G401 (cell line): ENCODE data around the gene EIF3L. TPM values are rescaled to one million over a fixed set of nuclear protein-coding genes. Genes with fewer than 3 reads are reported as not detected.

Source experiments
- DNase-seq: peaks from one replicate; pipeline ENCODE4 v3.0.0-alpha.2; 2015; ENCODE audit warnings: low spot score
- in situ Hi-C: cut with HindIII; loops from 2 replicates; pipeline ENCODE4 v1.10.0; 2016; ENCODE audit warnings: low sequenced_read_pairs, mixed read lengths
- total RNA-seq: library from RNA; depleted of rRNA; stranded (reverse); fragments of >200 nt; shearing (Covaris generic); gene quantifications from 2 replicates; pipeline ENCODE4 v1.2.3, GENCODE V29; 2014

Gene EIF3L
- total RNA-seq, 1 experiment from 2014 or later: 685 TPM

DNA sequence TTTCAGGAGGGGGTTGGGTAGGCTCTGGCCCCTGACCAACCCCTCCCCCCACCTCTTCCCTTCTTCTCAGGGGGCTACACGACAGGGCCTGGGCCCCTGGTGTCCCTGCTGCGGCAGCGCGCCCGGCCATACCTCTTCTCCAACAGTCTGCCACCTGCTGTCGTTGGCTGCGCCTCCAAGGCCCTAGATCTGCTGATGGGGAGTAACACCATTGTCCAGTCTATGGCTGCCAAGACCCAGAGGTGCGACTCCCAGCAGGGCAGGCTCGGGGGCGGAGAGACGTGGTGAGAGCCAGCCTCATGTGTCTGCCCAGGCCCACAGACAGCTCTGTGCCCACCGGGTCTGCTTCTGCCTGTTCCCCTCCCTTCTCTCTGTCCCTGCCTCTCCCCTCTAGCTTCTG lies 33.6 kb upstream of the EIF3L start:
- in situ Hi-C loops: loop anchor here (5.0 kb wide), 1 partner anchor 43 kb away; no protein-coding TSS in a partner anchor
- no peak for DNase-seq

DNA sequence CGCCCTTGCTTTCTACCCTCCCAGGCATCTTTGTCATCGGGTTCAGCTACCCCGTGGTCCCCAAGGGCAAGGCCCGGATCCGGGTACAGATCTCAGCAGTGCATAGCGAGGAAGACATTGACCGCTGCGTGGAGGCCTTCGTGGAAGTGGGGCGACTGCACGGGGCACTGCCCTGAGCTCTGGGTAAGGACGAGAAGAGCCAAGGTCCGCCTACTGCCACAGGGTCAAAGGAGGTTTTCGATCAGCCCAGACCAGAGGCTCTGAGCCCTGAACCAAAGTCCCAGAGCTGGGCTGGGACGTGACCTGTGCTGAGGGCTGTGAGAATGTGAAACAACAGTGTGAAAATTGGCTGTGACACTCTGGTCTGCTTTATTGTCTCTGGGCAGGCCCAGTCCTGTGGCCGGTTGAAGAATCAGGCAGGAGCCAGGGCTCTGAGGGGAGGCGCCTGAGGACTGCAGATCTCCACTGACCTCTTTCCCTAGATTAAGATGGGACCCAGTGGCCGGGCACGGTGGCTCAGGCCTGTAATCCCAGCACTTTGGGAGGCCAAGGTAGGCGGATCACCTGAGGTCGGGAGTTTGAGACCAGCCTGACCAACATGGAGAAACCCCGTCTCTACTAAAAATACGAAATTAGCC lies 32.6 kb upstream of the EIF3L start:
- DNase-seq: no peak
- in situ Hi-C loops: loop anchor here (5.0 kb wide), 1 partner anchor 44 kb away; no protein-coding TSS in a partner anchor

DNA sequence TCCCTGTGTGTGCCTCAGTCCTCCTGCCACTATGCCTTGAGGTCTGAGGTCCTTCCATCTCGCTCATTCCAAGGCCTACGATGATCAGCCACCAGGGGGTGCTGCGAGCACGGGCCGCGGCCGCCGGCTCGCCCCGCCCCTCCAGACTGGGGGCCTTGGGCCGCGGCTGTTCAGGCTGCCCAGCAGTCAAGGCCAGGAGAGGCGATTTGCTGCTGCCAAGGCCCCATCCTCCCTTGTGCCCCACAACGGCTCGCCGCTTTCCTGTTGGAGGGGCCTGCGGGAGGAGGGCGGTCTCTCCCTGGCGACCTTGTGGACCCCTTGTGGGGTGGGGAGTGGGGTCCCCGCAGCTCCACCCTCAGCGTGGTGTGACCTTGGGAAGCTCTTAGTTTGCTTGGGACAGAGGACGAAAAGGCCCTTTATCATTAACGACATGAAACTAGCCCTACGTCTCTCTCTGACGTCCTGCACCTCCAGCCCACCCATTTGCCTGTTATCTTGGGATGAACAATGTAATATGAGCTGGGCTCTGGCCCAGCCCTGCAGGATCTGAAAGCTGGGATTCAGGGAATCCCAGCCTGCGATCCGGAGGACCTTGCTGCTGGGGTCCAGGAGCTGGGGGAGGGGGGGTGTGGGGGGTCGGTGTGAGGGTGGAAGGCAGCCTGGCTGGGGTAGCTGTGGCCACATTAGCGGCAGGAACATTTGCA lies 31.4 kb upstream of the EIF3L start:
- in situ Hi-C loops: loop anchor here (5.0 kb wide), 1 partner anchor 46 kb away; no protein-coding TSS in a partner anchor
- DNase-seq: peak; percentile 86

DNA sequence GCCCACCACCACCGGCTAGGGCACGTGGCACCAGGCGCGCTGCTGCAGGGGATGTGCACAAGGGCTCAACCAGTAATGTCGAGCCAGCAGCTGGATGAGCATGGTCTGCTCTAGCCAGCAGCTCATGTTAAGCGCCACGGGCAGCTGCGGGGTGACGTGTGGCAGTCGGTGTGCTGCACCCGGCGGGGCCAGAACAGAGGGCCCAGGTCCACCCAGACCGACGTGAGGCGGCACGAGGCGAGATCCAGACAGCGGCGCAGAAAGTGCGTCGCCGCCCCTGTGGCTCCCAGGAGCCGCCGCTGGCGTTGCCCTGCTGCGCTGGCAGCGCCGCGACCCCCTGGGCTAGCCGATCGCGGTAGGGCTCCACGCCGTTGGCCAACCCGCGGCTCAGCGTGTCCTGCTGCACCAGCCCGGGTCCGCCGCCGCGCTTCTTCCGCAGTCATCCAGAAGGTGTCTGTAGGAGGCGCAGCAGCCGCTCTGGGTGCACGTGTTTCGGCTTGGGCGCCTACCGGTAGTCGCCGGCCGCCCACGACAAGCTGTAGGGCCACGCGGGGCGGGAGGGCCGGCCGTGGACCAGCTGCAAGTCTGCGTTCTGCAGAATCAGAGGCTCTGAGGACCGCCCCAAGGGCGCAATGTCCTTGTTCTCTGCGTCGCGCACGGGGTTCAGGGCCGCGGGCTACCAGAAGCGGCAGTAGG lies 30.7 kb upstream of the EIF3L start:
- in situ Hi-C loops: loop anchor here (5.0 kb wide), 1 partner anchor 46 kb away; no protein-coding TSS in a partner anchor

DNA sequence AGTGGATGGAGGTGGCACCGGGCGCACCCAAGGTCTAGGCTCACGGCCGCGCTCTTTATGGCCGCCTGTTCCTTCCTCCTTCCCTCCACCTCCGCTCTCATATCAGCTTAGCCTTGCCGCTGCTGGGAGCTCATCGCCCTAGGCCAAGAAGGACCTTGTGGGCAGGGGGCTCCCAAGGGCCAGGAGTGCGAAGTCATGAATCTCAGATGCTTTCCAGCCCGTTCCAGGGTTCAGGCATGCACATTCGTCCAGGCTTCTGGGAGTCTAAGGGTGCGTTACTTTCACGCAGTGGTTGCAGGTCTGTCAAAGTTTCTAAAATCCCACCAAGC lies 30.1 kb upstream of the EIF3L start:
- no peak for DNase-seq
- in situ Hi-C loops: loop anchor here (5.0 kb wide), 1 partner anchor 47 kb away; no protein-coding TSS in a partner anchor

More for the DNA sequence above, 30.7 kb upstream of the EIF3L start:
- DNase-seq: peak; percentile 40

DNA sequence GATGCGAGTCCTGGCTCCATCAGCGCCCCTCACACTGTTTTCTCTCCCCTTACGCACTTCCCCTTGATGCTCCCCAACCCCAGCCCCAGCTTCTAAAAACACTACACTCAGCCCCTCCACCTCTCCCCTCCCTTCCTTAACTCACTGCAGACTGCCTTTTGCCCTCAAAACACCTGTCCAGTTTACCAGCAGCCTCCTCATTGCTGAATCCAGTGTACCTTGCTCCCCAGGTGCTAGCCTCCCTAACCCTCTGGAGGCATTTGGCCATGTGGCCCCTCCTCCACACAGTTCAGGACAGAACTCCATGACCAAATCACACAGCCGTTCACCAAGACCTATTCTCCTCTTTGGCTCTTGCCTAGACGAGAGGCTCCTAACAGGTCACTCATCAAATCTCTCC lies 28.9 kb upstream of the EIF3L start:
- no peak for DNase-seq
- in situ Hi-C loops: no loop called here

DNA sequence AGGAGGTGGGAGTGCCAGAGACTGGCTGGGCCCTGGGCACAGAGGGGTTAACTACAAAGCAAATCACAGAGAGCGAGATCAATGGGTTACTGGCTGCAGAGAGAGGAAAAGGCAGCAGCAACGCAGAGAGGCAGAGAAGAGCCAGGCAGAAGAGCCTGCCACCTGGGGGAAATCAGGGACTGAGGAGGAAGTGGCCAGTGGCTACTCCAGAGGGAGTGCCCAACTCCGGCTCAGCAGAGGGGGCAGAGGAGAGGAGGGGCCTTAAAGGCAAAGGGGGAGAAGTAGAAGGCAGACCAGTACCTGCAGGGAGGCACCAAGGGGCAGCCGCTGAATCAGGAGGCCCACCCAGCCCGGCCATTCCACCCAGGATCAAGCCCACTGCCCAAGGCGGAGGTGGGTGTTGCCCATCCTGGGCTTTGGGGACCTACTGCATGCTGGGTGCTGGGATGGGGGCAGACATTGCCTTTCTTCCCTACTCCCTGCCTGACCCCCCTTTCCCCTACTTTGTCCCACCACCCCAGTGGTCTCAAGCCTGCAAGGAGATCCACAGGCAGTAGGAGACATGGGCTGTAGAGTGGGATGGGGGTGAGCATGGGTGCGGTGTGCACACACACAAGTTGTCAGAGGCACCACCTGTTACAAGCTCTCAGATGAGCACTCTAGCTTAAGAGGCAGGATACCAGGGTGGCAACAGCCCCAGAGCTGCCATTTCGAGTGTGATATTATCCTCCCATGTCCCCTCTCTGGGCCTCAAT lies 27.0 kb upstream of the EIF3L start:
- DNase-seq: no peak
- in situ Hi-C loops: no loop called here

DNA sequence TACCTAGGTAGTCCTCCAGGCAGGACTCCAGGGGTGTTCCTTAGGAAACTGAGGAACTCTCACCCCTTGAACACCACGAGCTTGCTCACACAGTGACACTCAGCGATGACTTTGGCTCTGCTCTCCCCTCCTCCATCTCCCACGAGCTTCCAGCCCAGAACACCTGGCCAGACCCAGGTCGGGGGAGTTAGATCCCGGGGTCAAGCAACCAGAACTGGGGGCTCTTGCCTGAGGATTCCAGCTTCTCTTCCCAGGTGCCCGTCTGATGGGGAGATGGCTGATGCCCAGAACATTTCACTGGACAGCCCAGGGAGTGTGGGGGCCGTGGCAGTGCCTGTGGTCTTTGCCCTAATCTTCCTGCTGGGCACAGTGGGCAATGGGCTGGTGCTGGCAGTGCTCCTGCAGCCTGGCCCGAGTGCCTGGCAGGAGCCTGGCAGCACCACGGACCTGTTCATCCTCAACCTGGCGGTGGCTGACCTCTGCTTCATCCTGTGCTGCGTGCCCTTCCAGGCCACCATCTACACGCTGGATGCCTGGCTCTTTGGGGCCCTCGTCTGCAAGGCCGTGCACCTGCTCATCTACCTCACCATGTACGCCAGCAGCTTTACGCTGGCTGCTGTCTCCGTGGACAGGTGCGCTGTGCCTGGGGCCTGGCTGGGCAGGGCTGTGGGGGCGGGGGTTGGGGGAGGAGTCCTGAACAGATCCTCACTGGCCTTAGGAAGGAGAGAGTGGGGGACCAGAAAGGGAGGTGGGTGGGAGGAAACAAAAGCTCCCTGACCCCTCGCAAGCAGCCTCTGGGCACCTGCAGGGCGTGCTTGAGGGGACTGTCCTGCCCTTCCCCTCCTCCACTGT lies 25.9 kb upstream of the EIF3L start, which contains the start of gene GALR3:
TSS of gene GALR3 (plus strand) at position 249 of the 852 bp plus-strand sequence. CDS start at position 274, 25 bp downstream.
- in situ Hi-C loops: no loop called here
- DNase-seq: peak; percentile 67

DNA sequence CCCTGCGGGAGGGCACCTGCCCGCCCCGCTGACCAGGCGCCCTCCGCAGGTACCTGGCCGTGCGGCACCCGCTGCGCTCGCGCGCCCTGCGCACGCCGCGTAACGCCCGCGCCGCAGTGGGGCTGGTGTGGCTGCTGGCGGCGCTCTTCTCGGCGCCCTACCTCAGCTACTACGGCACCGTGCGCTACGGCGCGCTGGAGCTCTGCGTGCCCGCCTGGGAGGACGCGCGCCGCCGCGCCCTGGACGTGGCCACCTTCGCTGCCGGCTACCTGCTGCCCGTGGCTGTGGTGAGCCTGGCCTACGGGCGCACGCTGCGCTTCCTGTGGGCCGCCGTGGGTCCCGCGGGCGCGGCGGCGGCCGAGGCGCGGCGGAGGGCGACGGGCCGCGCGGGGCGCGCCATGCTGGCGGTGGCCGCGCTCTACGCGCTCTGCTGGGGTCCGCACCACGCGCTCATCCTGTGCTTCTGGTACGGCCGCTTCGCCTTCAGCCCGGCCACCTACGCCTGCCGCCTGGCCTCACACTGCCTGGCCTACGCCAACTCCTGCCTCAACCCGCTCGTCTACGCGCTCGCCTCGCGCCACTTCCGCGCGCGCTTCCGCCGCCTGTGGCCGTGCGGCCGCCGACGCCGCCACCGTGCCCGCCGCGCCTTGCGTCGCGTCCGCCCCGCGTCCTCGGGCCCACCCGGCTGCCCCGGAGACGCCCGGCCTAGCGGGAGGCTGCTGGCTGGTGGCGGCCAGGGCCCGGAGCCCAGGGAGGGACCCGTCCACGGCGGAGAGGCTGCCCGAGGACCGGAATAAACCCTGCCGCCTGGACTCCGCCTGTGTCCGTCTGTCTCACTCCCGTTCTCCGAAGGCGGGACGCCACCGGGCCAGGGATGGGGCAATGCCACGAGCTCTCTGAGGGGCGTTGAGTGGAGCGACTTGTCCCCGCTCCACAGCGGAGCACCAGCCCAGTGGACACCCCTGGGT lies 24.3 kb upstream of the EIF3L start:
- in situ Hi-C loops: no loop called here
- DNase-seq: no peak

DNA sequence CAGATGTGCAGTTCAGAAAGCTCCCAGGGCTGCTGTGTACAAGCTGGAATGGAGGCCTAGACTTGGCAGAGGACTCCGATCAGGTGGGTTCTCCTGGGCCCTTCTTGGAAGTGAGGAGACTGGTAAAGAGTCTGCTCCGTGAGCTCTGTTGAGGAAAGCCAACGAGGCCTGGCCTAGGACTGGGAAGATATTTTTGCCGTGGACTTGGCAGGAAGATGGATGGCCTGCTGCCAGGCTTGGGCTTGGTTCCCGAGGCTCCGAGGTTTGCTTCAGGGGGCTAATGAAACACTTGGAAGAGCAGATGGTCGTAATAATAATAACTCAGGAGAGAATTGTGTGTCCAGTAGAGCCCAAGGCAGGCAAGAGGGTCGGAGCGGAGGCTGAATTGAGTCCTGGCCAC lies 22.2 kb upstream of the EIF3L start:
- in situ Hi-C loops: no loop called here
- DNase-seq: peak; percentile 98

DNA sequence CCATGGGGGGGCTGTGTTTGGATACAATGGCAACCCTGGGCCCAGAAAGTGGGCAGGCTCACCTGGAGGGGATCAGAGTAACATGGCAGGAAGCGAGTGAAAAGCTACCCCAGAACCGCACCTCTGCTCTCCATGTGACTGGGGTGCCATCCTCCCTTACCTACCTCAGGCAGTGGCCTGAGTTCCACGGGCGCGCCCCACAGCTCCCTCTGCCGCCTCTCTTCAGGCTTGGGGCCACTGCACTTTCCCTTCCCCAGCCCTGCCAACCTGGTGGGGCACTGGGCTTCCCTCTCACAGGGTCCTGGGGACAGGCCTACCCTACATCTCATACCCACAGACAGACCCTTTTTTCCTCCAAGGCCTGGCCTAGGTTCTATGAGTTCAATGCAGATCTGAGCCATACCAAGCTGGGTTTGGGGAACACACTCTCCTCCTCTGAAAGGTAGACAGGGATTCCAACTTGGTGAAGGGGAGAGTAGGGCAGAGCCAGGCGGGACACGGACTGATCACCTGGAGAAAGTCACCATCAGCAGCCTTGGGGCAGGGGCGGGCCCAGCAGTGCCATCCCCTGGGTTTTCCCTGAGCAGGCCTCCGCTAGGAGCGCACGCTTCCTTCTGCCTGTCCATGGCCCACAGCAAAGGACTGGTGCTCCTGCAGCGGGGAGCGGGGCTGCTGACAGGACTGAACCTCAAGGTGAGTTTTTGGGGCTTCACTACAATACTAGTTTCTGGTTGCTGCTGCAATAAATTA lies 19.0 kb upstream of the EIF3L start:
- no peak for DNase-seq
- in situ Hi-C loops: no loop called here

DNA sequence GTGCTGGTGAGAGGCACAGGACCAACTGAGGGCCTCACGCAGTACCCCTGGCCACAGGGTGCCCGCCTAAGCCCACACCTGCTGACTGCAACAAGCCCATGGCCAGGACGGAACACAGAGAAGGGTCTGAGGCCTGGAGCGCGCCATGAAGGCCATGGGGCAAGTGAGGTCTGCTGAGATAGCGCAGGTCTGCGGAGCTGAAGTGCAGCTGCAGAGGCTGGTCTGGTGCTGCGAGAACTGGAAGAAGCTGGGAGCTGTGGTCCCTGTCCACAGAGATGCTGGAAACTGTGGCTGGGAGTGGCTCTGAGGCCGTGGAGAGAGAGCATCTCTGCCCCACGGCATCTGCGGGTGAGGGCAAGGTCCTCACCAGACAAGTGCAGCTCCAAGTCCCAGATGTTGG lies 17.7 kb upstream of the EIF3L start:
- in situ Hi-C loops: no loop called here
- DNase-seq: no peak

DNA sequence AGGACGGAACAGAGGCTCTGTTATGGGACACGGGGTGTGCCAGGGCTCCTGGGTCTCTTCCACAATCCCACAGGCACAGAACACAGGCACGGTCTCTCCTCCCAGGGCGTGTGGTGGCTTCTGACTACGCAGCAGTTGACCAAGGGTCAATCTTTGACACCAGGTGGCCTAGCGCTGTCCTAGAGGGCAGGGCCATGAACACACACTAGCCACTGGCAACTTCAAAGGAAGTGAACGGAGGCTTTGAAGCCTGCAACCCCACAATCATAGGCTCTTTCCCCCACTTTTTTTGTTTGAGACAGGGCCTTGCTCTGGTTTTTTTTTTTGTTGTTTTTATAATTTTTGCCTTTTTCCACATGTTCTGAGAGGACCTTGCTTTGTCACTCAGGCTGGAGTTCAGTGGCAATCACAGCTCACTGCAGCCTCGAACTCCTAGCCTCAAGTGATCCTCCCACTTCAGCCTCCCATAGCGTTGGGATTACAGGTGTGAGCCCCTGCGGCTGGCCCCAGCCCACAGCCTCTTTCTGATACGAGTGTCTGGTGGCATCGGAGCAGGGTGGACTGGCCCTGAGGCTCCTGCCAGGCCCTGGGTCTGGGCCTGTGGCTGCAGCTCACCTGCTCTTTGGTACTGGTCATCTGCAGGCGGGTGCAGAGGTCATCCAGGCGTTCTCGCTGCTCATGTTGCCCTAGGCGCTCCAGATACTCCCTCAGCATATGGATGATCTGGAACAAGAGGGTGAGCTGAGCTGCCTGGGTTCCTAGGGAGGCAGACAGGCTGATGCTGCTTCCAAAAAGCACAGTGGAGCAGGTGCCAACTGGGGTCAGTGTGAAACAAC lies 17.0 kb upstream of the EIF3L start:
- in situ Hi-C loops: no loop called here

DNA sequence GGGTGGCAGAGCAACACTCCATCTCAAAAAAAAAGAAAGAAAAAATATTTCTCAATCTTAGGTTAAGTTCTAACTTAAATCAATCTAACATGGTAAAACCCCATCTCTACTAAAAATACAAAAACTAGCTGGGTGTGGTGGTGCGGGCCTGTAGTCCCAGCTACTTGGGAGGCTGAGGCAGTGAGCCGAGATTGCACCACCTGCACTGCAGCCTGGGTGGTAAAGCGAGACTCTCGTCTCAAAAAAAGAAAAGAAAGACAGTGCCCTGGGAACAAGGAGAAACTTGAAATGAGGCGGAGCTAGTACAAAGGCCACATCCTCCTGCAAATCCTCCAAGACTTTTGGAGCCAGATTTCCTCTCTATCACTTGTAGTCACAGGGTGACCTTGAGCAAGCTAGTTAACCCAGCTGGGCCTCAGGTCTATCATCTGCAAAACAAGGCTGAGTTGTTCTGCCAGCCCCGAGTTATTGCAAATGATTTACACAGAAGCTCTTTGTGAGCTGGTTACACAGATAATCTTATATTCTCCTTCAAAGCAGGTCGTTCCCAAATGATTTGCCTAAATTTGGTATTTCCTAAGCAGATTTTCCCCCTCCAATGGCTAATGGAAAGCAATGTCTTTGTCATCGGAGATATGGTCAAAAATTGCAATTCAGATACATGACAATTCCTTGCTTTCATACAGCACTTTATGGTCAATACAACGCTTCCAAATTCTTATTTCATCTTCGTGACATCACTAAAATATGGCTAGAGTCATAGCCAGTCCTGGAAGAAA lies 7.0 kb upstream of the EIF3L start:
- in situ Hi-C loops: no loop called here
- no peak for DNase-seq

More for the DNA sequence above, 17.0 kb upstream of the EIF3L start:
- no peak for DNase-seq

DNA sequence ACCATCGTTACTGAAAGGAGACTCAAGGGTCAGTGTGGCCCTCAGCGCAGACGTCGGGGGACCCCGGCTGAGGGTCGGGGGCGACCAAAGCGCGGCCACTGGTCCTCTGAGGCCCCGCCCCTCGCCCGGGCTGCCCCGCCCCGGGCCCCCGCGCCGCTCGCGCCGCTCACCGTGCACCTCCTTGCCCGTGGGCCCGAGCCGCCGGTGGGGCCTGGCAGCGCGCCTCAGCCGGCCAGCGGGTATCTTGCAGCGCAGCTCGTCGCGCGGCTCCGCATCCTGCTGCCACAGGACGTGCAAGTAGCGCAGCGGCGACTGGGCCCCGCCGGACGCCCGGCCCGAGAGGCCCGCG lies 5.5 kb upstream of the EIF3L start:
- no peak for DNase-seq
- in situ Hi-C loops: no loop called here
